GM21390 (cell line): Measurements from ENCODE around the gene NAALADL2.

Source experiments
- ATAC-seq: cut with Tn5 transposase; IDR thresholded peaks from one replicate; pipeline ENCODE4 v1.9.1; 2021; ENCODE audit not compliant: unreplicated experiment

NAALADL2 gene

GRCh38 chr3:175619369-175619768 lies 760.2 kb downstream of the NAALADL2 start:
- no peak for ATAC-seq

GRCh38 chr3:175620093-175620492 lies 761.0 kb downstream of the NAALADL2 start:
- ATAC-seq: no peak

GRCh38 chr3:175620532-175620931 lies 761.4 kb downstream of the NAALADL2 start:
- ATAC-seq: no peak

- no peak for ATAC-seq
Observed at GRCh38 chr3:175640958-175641357, 781.8 kb downstream of the NAALADL2 start.

GRCh38 chr3:175646865-175647264 lies 787.7 kb downstream of the NAALADL2 start:
- ATAC-seq: no peak

- no peak for ATAC-seq
Observed at GRCh38 chr3:175648899-175649298, 789.8 kb downstream of the NAALADL2 start.

GRCh38 chr3:175651716-175652115 lies 792.6 kb downstream of the NAALADL2 start:
- ATAC-seq: no peak

DNA sequence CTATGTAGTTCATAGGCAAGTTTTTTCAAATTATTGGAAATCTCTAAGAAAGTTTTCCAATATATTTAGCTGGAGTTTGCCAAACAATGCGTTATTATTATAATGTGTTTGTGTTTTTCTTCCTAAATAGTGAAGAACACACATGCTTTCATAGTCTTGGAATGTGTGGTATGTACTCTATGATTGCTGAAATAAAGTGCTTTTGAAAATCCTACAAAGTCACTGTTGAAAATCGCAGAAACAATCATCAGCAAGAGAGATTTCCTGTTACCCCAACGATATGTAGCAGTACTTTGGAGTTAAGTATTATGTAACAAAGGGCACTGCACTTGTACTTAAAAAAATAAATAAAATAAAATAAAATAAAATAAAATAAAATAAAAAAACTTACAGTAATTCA lies 796.2 kb downstream of the NAALADL2 start:
- ATAC-seq: no peak

- ATAC-seq: no peak
Observed at GRCh38 chr3:175656461-175656860, 797.3 kb downstream of the NAALADL2 start.

- ATAC-seq: no peak
Observed at GRCh38 chr3:175659670-175660350, 800.7 kb downstream of the NAALADL2 start.

- no peak for ATAC-seq
Observed at GRCh38 chr3:175662815-175663214, 803.7 kb downstream of the NAALADL2 start.

DNA sequence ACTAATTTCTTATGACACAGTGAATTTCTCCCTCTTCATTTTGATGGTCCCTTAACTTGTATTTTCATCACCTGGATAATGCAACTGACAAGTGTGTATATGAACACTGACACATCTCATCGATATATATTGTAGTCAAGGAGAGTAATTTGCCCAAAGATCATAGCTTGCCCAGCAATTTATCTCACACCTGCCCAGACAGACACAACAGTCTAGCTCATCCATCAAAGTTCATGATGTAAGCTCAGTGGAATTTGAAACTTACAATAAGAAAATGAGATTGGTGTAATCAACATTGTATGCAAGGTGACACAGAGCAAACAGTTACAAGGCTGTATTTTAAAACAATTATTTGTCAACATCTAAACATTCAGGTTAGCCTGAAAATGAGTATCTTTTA lies 805.8 kb downstream of the NAALADL2 start:
- ATAC-seq: no peak

DNA sequence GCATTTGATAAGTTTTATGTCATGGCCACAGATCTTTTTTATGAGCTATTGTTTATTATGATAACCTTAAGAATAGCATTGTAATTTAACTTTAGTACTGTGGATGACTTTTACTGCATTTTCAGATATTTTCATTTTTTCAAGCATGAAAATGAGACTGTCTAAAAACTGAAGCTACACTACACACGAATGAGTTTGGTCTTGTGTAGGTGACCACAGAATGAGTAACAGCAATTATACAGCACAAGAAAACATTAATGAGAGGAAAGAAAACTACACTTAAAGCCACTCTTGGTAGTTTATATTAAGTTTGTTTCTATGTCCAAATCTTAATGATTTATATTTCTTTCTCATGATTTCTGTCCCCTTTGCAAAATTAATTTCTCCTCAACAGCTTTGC lies 809.2 kb downstream of the NAALADL2 start:
- no peak for ATAC-seq

- no peak for ATAC-seq
Observed at GRCh38 chr3:175670557-175670956, 811.4 kb downstream of the NAALADL2 start.

DNA sequence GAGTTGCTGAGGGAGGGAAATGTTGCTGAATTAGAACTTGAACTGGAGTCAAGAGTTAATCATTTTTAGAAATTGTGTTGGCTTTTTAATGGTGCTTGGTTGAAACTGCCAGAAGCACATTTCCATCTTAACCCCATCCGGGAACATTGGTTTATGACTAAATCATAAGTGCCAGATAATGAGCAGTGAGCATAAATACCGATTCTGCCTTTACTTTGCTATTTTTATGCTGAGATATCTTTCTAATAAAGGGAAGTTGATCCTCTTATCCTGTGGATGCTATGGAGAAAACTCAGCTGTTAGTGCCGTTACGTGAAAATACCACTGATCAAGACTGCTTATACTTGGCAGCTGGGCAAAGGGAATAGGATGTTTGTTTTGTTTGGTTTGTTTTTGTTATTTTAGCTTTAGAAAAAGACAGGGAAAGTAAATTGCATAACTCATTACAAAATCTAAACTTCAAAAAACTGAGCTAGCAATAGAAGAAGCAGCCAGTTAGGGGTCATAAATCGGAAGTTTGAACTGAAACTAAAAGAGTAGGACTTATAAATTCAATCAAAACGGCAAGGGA lies 813.1 kb downstream of the NAALADL2 start:
- no peak for ATAC-seq

DNA sequence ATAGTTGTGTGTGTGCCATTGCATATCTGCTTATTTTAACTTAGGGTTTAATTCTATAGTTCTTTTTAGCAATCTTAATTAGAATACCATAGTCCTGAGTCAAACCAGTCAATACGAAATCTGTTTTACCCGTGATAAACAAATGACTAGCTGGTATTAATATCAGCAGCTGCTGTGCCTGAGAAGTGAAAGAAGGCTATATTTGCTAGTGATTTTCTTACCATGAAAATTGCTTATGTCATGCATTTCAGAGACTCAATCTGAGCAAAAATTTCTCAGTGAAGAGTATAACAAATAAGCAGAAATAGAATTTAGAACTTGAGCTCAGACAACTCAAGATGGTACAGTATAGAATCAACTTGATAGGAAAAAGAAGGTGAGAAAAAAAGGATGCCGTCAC lies 820.4 kb downstream of the NAALADL2 start:
- ATAC-seq: no peak

- no peak for ATAC-seq
Observed at GRCh38 chr3:175692256-175692655, 833.1 kb downstream of the NAALADL2 start.

GRCh38 chr3:175695251-175695650 lies 836.1 kb downstream of the NAALADL2 start:
- no peak for ATAC-seq

DNA sequence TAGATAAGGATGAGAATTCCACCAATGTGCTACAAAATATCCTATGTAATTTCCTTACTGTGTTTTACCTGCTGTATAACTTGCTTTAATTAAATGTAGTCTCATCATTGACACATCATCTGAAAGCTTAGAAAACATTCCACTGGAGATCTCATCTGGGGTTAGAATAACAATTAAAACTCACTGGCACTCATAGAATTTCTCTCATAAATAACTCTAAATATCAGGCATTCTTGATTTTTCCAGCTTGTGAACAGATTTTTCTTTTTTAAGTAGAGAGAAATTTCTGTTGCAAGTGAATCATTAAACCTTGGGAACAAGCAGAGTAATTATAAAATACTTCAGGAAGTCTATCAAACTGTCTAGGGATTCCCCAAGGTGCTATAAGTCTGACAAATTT lies 843.8 kb downstream of the NAALADL2 start:
- ATAC-seq: no peak

- ATAC-seq: no peak
Observed at GRCh38 chr3:175704366-175705055, 845.4 kb downstream of the NAALADL2 start.

GRCh38 chr3:175713268-175713667 lies 854.1 kb downstream of the NAALADL2 start:
- no peak for ATAC-seq

DNA sequence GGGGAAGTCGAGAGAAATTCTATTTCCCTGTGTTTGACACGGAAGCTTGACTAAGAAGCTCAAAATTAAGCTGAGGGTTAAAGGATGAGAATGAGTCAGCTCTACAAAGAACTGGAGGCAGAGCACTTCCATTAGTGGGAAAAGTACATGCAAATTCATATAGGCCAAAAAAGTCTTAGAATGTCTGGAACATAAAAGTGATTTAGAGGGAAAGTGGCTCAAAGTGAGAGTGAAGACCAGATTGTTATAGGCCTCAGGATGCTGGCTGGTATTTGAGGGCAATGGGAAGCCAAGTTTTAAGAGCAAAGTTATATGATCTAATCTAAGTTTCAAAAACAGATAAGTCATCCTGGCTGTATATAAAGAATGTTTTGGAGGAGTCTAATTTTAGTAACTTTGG lies 857.3 kb downstream of the NAALADL2 start:
- ATAC-seq: no peak
